Endothelial cell of umbilical vein (primary cell): ENCODE data around the gene ANAPC1. TPM values are rescaled to one million over a fixed set of nuclear protein-coding genes. Genes with fewer than 3 reads are reported as not detected.

ENCODE experiments used
- BruUV-seq: library from RNA; stranded (reverse); fragments of 400-500 nt; replicated peaks from 2 replicates; lab custom pipeline; 2021; lab: Mats Ljungman, UMichigan
- CTCF ChIA-PET: fragments of 300-600, 350-600 bp; sonication (Branson Sonifier 250); formaldehyde crosslinking; loops from one replicate; lab custom pipeline; 2021; ENCODE audit warnings: antibody characterized with exemption, inconsistent platforms; lab: Charles Lee
- POLR2A ChIA-PET: fragments of 300-600, 350-600 bp; sonication (Branson Sonifier 250); formaldehyde crosslinking; loops from one replicate; lab custom pipeline; 2021; ENCODE audit warnings: antibody characterized with exemption, inconsistent platforms; lab: Charles Lee
- DNase-seq: peaks from one replicate; pipeline ENCODE4 v3.0.0-alpha.2; 2011; ENCODE audit warnings: low read depth, low spot score
- FAIRE-seq: peaks from 2 replicates; lab custom pipeline; 2011; peaks lifted over from hg19 to GRCh38; lab: Jason Lieb, UNC
- H2AFZ ChIP-seq: 2 replicates; pipeline ENCODE4 v1.6.0; 2012; ENCODE audit warnings: low read depth, low read length, control low read depth, inconsistent platforms
- H3K27ac ChIP-seq: 2 replicates; pipeline ENCODE4 v1.5.1; 2011; ENCODE audit warnings: low read depth, mild to moderate bottlenecking, control low read depth, low read length, moderate library complexity; ENCODE audit not compliant: insufficient read depth
- H3K27me3 ChIP-seq, 2 experiments: 2 replicates each; pipeline versions ENCODE4 v1.6.0 to v1.6.1; 2011; ENCODE audit warnings: low read length in 2 of 2, mixed read lengths in 1 of 2; ENCODE audit not compliant: control insufficient read depth in 2 of 2, insufficient read depth in 2 of 2
- H3K36me3 ChIP-seq, 2 experiments: 2 replicates in 1 of 2; 3 replicates in 1 of 2; pipeline ENCODE4 v1.5.1; 2011; ENCODE audit warnings: low read length in 2 of 2, mild to moderate bottlenecking in 1 of 2, moderate library complexity in 1 of 2; ENCODE audit not compliant: control insufficient read depth in 2 of 2, insufficient read depth in 2 of 2; ENCODE audit errors: extremely low read depth in 1 of 2
- H3K4me1 ChIP-seq: 3 replicates; pipeline ENCODE4 v1.5.1; 2011; ENCODE audit warnings: mild to moderate bottlenecking, low read length; ENCODE audit not compliant: control insufficient read depth, insufficient read depth; ENCODE audit errors: extremely low read depth
- H3K4me2 ChIP-seq: 2 replicates; pipeline ENCODE4 v1.6.1; 2011; ENCODE audit warnings: low read length, control low read depth, mixed read lengths; ENCODE audit not compliant: insufficient read depth
- H3K4me3 ChIP-seq, 3 experiments: fragments of 200-600 bp in 1 of 3; sonication (generic), shearing (Covaris generic) in 1 of 3; replicated peaks in 1 of 3; 2 replicates each; pipeline ENCODE4 v1.5.1; 2011 to 2016; ENCODE audit warnings: control low read depth in 3 of 3, low read length in 3 of 3, mild to moderate bottlenecking in 2 of 3, inconsistent platforms in 1 of 3, low read depth in 1 of 3, moderate library complexity in 1 of 3; ENCODE audit not compliant: insufficient read depth in 1 of 3
- H3K79me2 ChIP-seq: 2 replicates; pipeline ENCODE4 v1.6.0; 2012; ENCODE audit warnings: low read length, inconsistent platforms; ENCODE audit not compliant: control insufficient read depth, insufficient read depth
- H3K9ac ChIP-seq: replicated peaks from 2 replicates; pipeline ENCODE3; 2011; ENCODE audit warnings: low read length, control low read depth; ENCODE audit not compliant: insufficient read depth; ENCODE audit errors: extremely low read depth
- H3K9me1 ChIP-seq: replicated peaks from 3 replicates; pipeline ENCODE4 v1.6.0; 2011; ENCODE audit warnings: mild to moderate bottlenecking, low read length; ENCODE audit not compliant: control insufficient read depth, insufficient read depth; ENCODE audit errors: extremely low read depth
- H3K9me3 ChIP-seq: replicated peaks from 2 replicates; pipeline ENCODE4 v1.5.1; 2012; ENCODE audit warnings: low read length, inconsistent platforms; ENCODE audit not compliant: control insufficient read depth, insufficient read depth
- H4K20me1 ChIP-seq: replicated peaks from 2 replicates; pipeline ENCODE3; 2011; ENCODE audit warnings: mild to moderate bottlenecking, low read length; ENCODE audit not compliant: control insufficient read depth, insufficient read depth; ENCODE audit errors: extremely low read depth
- CTCF ChIP-seq, 2 donors: IDR thresholded peaks; 1 replicate in 1 of 2; 2 replicates in 1 of 2; pipeline ENCODE4 v1.5.1; 2011; ENCODE audit warnings: low read length in 2 of 2, mild to moderate bottlenecking in 2 of 2, moderate library complexity in 2 of 2, control low read depth in 1 of 2, inconsistent platforms in 1 of 2, low read depth in 1 of 2; ENCODE audit not compliant: insufficient read depth in 1 of 2; ENCODE audit errors: extremely low read depth in 1 of 2
- EZH2 ChIP-seq: IDR thresholded peaks from 2 replicates; pipeline ENCODE4 v1.6.1; 2012; ENCODE audit warnings: borderline replicate concordance, low read depth, mild to moderate bottlenecking, moderate library complexity, low read length, inconsistent platforms; ENCODE audit not compliant: severe bottlenecking
- FOS ChIP-seq: IDR thresholded peaks from 2 replicates; pipeline ENCODE4 v1.6.1; 2011; ENCODE audit warnings: mild to moderate bottlenecking, low read length, moderate library complexity, borderline replicate concordance; ENCODE audit not compliant: insufficient read depth
- GATA2 ChIP-seq: IDR thresholded peaks from 2 replicates; pipeline ENCODE4 v1.7.0; 2011; ENCODE audit warnings: low read depth, mild to moderate bottlenecking, moderate library complexity, mixed read lengths, low read length; ENCODE audit not compliant: insufficient read length, insufficient read depth
- JUN ChIP-seq: IDR thresholded peaks from 2 replicates; pipeline ENCODE4 v1.6.1; 2011; ENCODE audit warnings: borderline replicate concordance, low read depth; ENCODE audit not compliant: insufficient read length, insufficient read depth
- MAX ChIP-seq: IDR thresholded peaks from 2 replicates; pipeline ENCODE4 v1.6.1; 2011; ENCODE audit not compliant: insufficient read depth, insufficient read length
- MYC ChIP-seq: IDR thresholded peaks from one replicate; pipeline ENCODE4 v1.6.1; 2011; ENCODE audit warnings: mild to moderate bottlenecking, low read depth, low read length
- POLR2A ChIP-seq: IDR thresholded peaks from 2 replicates; pipeline ENCODE4 v1.6.1; 2012; ENCODE audit warnings: low read depth, mild to moderate bottlenecking, control low read depth, low read length
- POLR2AphosphoS5 ChIP-seq: IDR thresholded peaks from 2 replicates; pipeline ENCODE4 v1.6.1; 2012; ENCODE audit warnings: low read depth, mild to moderate bottlenecking, control low read depth, low read length, moderate library complexity; ENCODE audit not compliant: insufficient read depth
- dilution Hi-C: fragments of 300-500 bp; cut with MboI; formaldehyde crosslinking; loops from one replicate; pipeline ENCODE4 v1.15.0; 2019; ENCODE audit warnings: low sequenced_read_pairs; ENCODE audit not compliant: extremely low pct_ligation_motif_present
- intact Hi-C: fragments of 100-400 bp; cut with micrococcal nuclease; formaldehyde crosslinking; loops from one replicate; pipeline ENCODE4 v1.10.0; 2022
- polyA plus RNA-seq, 4 experiments: library from polyadenylated mRNA; depleted of rRNA in 3 of 4; stranded (reverse) in 3 of 4; unstranded in 1 of 4; fragments of >200 nt; gene quantifications; 2 replicates each; pipeline versions ENCODE4 v1.2.1 to v1.2.3, GENCODE V29; 2011 to 2012; ENCODE audit warnings: missing spikeins in 1 of 4
- total RNA-seq: library from RNA; stranded (reverse); gene quantifications from 2 replicates; pipeline ENCODE4 v1.2.3, GENCODE V29; 2021

Gene ANAPC1
- total and polyA plus RNA-seq, 2 donors (not counting 3 experiments of a cell fraction or from before 2014, with no cell fraction given), result 21.9 to 61.5 TPM

DNA sequence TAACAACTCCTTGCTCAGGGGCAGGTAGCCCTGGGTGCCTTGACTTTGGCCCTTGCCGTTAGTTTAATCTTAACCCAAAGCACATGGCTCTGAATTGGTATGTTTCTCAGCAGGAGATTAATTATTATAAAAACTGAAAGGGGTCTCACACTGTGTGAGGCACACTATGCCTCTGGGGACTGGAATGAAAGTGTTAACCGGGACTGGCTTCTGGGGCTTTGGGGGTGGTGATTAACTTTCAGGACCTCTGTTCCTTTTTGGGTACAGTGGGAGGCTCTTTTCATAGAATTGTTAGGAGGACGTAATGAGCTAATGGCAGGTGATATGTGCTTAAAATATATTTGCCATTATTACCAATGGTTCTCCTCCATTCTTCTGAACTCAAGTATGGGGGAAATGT is 19.5 kb upstream of the ANAPC1 start:
- Histone ChIP-seq H4K20me1 (no peaks in the 10 kb centered on the region), H3K4me3 (no peak overlapping the region), H3K79me2 (peaks cover 66% of the 10 kb centered on the region), H3K9ac (no peak overlapping the region), H3K9me1 (no peaks in the 10 kb centered on the region), H3K36me3 (peaks cover 0 to 2% of the 10 kb centered on the region in 2 experiments), H3K9me3 (no peaks in the 10 kb centered on the region), H2AFZ (no peak overlapping the region), H3K4me1 (peaks cover 43% of the 10 kb centered on the region), H3K4me2 (no peak overlapping the region), H3K27me3 (no peaks in the 10 kb centered on the region), H3K27ac (no peak overlapping the region)
- CTCF ChIA-PET, result interaction anchor here (1.6 to 1.7 kb wide), 2 partner anchors 16 to 129 kb away, joined by 5 read pairs; no protein-coding TSS in a partner anchor
- dilution Hi-C loops, result no loop called here
- no peak for TF ChIP-seq MYC
- no peak for TF ChIP-seq POLR2AphosphoS5
- TF ChIP-seq GATA2, result no peak
- no peak for TF ChIP-seq JUN
- TF ChIP-seq MAX, result no peak
- no peak for TF ChIP-seq POLR2A
- TF ChIP-seq CTCF (IDR thresholded peaks at IDR 0.05; ENCODE audit: extremely low read depth in 1 of 2, insufficient read depth in 1 of 2, low read depth in 1 of 2, low read length in 2 of 2), result no peak
- TF ChIP-seq EZH2, result no peak
- TF ChIP-seq FOS, result no peak
- intact Hi-C loops, result no loop called here
- POLR2A ChIA-PET, result no interaction called here
- BruUV-seq, result no TSS peak
- no peak for DNase-seq
- FAIRE-seq, result no peak
